SW480 (cell line): Measurements from ENCODE around the gene SSBP2.

ENCODE experiments used
- DNase-seq: peaks from one replicate; pipeline ENCODE4 v3.0.0-alpha.2; 2016; ENCODE audit warnings: low spot score

The SSBP2 gene

GRCh38 chr5:81751009-81751835, at the start of gene SSBP2:
TSS of gene SSBP2 (minus strand) at chr5:81751097. CDS start at chr5:81751042, 55 bp downstream.
- DNase-seq = peak; percentile 96

GRCh38 chr5:81795666-81796065, 44.8 kb upstream of the SSBP2 start:
- DNase-seq = no peak

- no peak for DNase-seq
These were observed 43.3 kb upstream of the SSBP2 start for GRCh38 chr5:81794226-81794625.

- DNase-seq = no peak
These were observed 39.4 kb upstream of the SSBP2 start for GRCh38 chr5:81790336-81790735.

GRCh38 chr5:81789033-81789432, 38.1 kb upstream of the SSBP2 start:
- no peak for DNase-seq

GRCh38 chr5:81788329-81788728, 37.4 kb upstream of the SSBP2 start:
- DNase-seq = no peak

- DNase-seq = peak; percentile 27
These were observed 36.8 kb upstream of the SSBP2 start for GRCh38 chr5:81787474-81788242.

- no peak for DNase-seq
These were observed 36.1 kb upstream of the SSBP2 start for GRCh38 chr5:81786991-81787390.

GRCh38 chr5:81786496-81786895, 35.6 kb upstream of the SSBP2 start:
- no peak for DNase-seq

GRCh38 chr5:81785322-81785721, 34.4 kb upstream of the SSBP2 start:
- DNase-seq = no peak

GRCh38 chr5:81783401-81783800, 32.5 kb upstream of the SSBP2 start:
- DNase-seq = no peak

GRCh38 chr5:81782811-81783210, 31.9 kb upstream of the SSBP2 start:
- DNase-seq = no peak

GRCh38 chr5:81779916-81780266, 29.0 kb upstream of the SSBP2 start:
- DNase-seq = no peak

- DNase-seq = peak; percentile 4
These were observed 28.4 kb upstream of the SSBP2 start for GRCh38 chr5:81779125-81779915.

- no peak for DNase-seq
These were observed 27.7 kb upstream of the SSBP2 start for GRCh38 chr5:81778642-81779041.

- DNase-seq = no peak
These were observed 25.4 kb upstream of the SSBP2 start for GRCh38 chr5:81776258-81776657.

- no peak for DNase-seq
These were observed 23.5 kb upstream of the SSBP2 start for GRCh38 chr5:81774374-81774773.

- DNase-seq = no peak
These were observed 22.7 kb upstream of the SSBP2 start for GRCh38 chr5:81773574-81773973.

- no peak for DNase-seq
These were observed 22.3 kb upstream of the SSBP2 start for GRCh38 chr5:81773161-81773560.

- DNase-seq = no peak
These were observed 21.6 kb upstream of the SSBP2 start for GRCh38 chr5:81772488-81772887.

GRCh38 chr5:81768935-81769452, 18.1 kb upstream of the SSBP2 start:
- peak; percentile 28 for DNase-seq

GRCh38 chr5:81767938-81768337, 17.0 kb upstream of the SSBP2 start:
- no peak for DNase-seq
